AG04450 (cell line): Measurements from ENCODE around the gene SAMD4A. TPM values are rescaled to one million over a fixed set of nuclear protein-coding genes. Genes with fewer than 3 reads are reported as not detected.

ENCODE experiments used
- CTCF ChIA-PET: fragments of 300-600, 350-600 bp; formaldehyde crosslinking; extraction: SDS; loops from one replicate; lab custom pipeline; 2022; ENCODE audit warnings: antibody characterized with exemption, inconsistent platforms; lab: Charles Lee
- POLR2A ChIA-PET: fragments of 350-600 bp; formaldehyde crosslinking; extraction: SDS; loops from one replicate; lab custom pipeline; 2021; ENCODE audit warnings: antibody characterized with exemption, inconsistent platforms; lab: Yijun Ruan, JAX
- DNase-seq: peaks from one replicate; pipeline ENCODE4 v3.0.0-alpha.2; 2011; ENCODE audit warnings: low read depth, low spot score
- H3K27ac ChIP-seq: one replicate; pipeline ENCODE4 v1.5.1; 2012; ENCODE audit warnings: low read depth, low read length, control low read depth
- H3K27me3 ChIP-seq: one replicate; pipeline ENCODE4 v1.6.0; 2012; ENCODE audit warnings: low read length; ENCODE audit not compliant: control insufficient read depth, insufficient read depth
- H3K4me3 ChIP-seq: 2 replicates; pipeline ENCODE4 v1.5.1; 2011; ENCODE audit warnings: mild to moderate bottlenecking, low read depth, low read length, control low read depth
- H3K9me3 ChIP-seq: 2 replicates; pipeline ENCODE4 v1.5.1; 2012; ENCODE audit warnings: low read length; ENCODE audit not compliant: control insufficient read depth, insufficient read depth
- polyA plus RNA-seq: library from polyadenylated mRNA; depleted of rRNA; stranded (reverse); fragments of >200 nt; gene quantifications from 2 replicates; pipeline ENCODE4 v1.2.3, GENCODE V29; 2011
- TF ChIP-seq, protein P1 (sequence below): IDR thresholded peaks from 2 replicates; pipeline ENCODE4 v1.5.1; 2011; ENCODE audit warnings: low read depth, low read length, control low read depth, inconsistent platforms

SAMD4A gene
- polyA plus RNA-seq, 1 experiment = 12.7 TPM

DNA sequence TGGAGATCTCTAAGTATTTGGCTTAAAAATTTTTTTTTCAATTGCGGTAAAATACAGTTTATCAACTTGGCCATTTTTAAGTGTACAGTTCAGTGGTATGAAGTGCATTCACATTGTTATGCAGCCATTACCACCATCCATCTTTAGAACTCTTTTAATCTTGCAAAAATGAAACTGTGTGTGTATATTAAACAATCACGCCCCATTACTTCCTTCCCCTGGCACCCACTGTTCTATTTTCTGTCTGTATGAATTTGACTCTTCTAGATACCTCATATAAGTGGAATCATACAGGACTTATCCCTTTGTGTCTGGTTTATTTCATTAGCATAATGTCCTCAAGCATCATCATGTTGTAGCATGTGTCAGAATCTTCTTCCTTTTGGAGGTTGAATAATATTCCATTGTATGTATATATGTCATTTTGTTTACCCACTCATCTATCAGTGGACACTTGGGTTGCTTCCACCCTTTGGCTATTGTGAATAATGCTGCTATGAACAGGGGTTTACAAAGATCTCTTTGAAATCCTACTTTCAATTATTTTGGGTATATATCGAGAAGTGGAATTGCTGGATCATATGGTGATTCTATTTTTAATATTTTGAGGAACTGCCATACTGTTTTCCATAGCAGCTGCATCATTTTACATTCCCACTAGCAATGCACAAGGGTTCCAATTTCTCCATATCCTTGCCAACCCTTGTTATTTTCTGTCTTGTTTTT, 62.9 kb downstream of the SAMD4A start:
- CTCF ChIA-PET = interaction anchor here (1.3 kb wide), 1 partner anchor 66 kb away, joined by 7 read pairs; no protein-coding TSS in a partner anchor

DNA sequence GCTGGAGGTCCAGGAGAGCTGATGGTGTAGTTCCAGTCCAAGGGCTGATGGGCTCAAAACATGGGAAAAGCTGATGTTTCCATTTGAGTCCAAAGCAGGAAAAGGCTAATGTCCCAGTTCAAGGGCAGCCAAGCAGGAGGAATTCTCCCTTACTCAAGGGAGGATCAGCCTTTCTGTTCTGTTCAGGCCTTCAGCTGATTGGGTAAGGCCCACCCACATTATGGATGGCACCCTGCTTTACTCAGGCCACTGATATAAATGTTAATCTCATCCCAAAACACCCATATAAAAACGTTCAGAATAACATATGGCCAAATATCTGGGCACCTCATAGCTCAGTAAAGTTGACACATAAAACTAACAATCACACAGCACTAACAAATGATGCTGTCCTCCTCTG, 64.1 kb downstream of the SAMD4A start:
- CTCF ChIA-PET = interaction anchor here (1.2 to 1.5 kb wide), 3 partner anchors 12 to 67 kb away, joined by 4 to 12 read pairs (median 7); no protein-coding TSS in a partner anchor
- POLR2A ChIA-PET = no interaction called here
- no peaks in the 10 kb centered on the region for H3K9me3 ChIP-seq
- DNase-seq = no peak
- H3K4me3 ChIP-seq = no peak overlapping the region
- no peaks in the 10 kb centered on the region for H3K27me3 ChIP-seq
- no peak overlapping the region for H3K27ac ChIP-seq
- TF ChIP-seq, protein P1, sequence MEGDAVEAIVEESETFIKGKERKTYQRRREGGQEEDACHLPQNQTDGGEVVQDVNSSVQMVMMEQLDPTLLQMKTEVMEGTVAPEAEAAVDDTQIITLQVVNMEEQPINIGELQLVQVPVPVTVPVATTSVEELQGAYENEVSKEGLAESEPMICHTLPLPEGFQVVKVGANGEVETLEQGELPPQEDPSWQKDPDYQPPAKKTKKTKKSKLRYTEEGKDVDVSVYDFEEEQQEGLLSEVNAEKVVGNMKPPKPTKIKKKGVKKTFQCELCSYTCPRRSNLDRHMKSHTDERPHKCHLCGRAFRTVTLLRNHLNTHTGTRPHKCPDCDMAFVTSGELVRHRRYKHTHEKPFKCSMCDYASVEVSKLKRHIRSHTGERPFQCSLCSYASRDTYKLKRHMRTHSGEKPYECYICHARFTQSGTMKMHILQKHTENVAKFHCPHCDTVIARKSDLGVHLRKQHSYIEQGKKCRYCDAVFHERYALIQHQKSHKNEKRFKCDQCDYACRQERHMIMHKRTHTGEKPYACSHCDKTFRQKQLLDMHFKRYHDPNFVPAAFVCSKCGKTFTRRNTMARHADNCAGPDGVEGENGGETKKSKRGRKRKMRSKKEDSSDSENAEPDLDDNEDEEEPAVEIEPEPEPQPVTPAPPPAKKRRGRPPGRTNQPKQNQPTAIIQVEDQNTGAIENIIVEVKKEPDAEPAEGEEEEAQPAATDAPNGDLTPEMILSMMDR = no peak

More for the DNA sequence above, 62.9 kb downstream of the SAMD4A start:
- POLR2A ChIA-PET = no interaction called here
- TF ChIP-seq, protein P1 = no peak
- no peak overlapping the region for H3K4me3 ChIP-seq
- H3K27ac ChIP-seq = no peak overlapping the region
- H3K27me3 ChIP-seq = no peaks in the 10 kb centered on the region
- no peak for DNase-seq
- no peaks in the 10 kb centered on the region for H3K9me3 ChIP-seq

- H3K27me3 ChIP-seq = no peaks in the 10 kb centered on the region
- no peak overlapping the region for H3K4me3 ChIP-seq
- POLR2A ChIA-PET = interaction anchor here (0.9 kb wide), 1 partner anchor 20 kb away, joined by 3 read pairs; no protein-coding TSS in a partner anchor
- TF ChIP-seq, protein P1 = no peak
- no peaks in the 10 kb centered on the region for H3K9me3 ChIP-seq
- no peak for DNase-seq
- no peak overlapping the region for H3K27ac ChIP-seq
- CTCF ChIA-PET = interaction anchor here (0.6 to 1.5 kb wide), 2 partner anchors 10 to 59 kb away, joined by 5 to 7 read pairs; no protein-coding TSS in a partner anchor
Observed at GRCh38 chr14:54632452-54632851, 65.5 kb downstream of the SAMD4A start.

DNA sequence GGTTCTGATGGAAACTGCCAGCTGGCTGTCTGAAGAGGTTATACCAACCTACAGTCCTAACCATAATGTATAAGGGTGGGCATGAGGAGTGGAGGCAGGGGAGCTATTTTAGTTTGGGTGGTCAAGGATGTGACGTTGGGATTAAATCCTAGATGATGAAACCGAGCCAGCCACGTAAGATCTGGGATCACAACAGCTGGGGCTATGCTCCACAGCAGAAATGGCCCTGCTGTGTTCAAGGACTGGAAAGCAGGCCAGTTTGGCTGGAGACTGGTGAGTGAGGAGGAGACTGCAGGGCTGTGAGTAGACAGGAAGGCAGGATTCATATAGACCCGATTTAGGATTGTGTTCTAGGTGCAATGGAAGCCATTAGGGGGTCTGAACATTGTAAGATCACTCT, 66.1 kb downstream of the SAMD4A start:
- H3K27ac ChIP-seq = no peak overlapping the region
- no peak for DNase-seq
- H3K27me3 ChIP-seq = no peaks in the 10 kb centered on the region
- H3K9me3 ChIP-seq = no peaks in the 10 kb centered on the region
- H3K4me3 ChIP-seq = no peak overlapping the region
- ChIA-PET CTCF (interaction anchor here (0.6 to 1.5 kb wide), 2 partner anchors 10 to 58 kb away, joined by 5 to 7 read pairs; no protein-coding TSS in a partner anchor), POLR2A (interaction anchor here (0.9 kb wide), 1 partner anchor 19 kb away, joined by 3 read pairs; no protein-coding TSS in a partner anchor)
- TF ChIP-seq, protein P1 = no peak
